Measurements from ENCODE around the gene DDX55.
"Not testable (repeated sequence)": the region's sequence is repeated elsewhere in the genome, so short reads cannot be mapped to it uniquely, and the experiment has no call there.

Gene DDX55, protein sequence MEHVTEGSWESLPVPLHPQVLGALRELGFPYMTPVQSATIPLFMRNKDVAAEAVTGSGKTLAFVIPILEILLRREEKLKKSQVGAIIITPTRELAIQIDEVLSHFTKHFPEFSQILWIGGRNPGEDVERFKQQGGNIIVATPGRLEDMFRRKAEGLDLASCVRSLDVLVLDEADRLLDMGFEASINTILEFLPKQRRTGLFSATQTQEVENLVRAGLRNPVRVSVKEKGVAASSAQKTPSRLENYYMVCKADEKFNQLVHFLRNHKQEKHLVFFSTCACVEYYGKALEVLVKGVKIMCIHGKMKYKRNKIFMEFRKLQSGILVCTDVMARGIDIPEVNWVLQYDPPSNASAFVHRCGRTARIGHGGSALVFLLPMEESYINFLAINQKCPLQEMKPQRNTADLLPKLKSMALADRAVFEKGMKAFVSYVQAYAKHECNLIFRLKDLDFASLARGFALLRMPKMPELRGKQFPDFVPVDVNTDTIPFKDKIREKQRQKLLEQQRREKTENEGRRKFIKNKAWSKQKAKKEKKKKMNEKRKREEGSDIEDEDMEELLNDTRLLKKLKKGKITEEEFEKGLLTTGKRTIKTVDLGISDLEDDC

DNA sequence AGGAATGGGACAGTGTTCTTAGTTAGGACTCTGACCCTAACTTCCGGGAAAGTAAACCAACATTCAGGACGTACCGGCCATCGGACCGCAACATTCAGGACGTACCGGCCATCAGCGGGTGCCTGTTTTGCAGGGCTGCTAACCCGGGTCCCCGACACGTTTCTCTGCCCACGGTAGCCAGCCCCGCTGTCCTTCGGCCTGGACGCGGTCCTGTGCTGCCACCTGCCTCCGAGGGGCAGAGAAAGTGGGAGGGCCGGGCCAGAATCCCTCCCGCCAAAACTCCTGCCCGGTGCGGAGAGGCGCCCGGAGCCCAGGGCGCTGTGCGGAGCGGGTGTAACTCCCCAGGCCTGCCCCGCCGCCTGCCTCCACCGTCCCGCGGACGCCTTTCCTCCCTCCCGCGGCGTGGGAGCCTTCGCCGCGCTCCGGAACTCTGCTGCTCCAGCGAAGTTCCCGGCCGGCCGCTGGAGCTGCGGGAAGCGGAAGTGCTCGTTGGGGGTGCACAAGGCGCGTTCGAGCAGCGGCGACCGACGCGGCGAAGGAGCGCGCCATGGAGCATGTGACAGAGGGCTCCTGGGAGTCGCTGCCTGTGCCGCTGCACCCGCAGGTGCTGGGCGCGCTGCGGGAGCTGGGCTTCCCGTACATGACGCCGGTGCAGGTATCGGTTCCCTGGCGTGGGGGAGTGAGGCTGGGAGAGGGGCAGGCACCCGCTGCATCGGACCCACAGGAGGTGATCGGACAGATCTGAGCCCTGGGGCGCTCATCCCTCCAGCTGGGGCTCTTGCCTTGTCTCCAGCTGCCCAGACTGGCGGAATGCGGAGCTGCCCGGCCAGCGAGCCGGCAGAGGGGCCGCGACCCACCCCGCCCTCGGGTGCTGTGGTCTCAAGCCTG is at the start of gene DDX55:
TSS of gene DDX55 (plus strand) at position 498 of the 888 bp plus-strand sequence. CDS start at position 548, 50 bp downstream.
- DNase-seq (ENCODE audit: low spot score): peak; percentile 87

- not testable (repeated sequence) for DNase-seq (ENCODE audit: low spot score)
Observed at GRCh38 chr12:123554136-123554535, 47.8 kb upstream of the DDX55 start.

DNA sequence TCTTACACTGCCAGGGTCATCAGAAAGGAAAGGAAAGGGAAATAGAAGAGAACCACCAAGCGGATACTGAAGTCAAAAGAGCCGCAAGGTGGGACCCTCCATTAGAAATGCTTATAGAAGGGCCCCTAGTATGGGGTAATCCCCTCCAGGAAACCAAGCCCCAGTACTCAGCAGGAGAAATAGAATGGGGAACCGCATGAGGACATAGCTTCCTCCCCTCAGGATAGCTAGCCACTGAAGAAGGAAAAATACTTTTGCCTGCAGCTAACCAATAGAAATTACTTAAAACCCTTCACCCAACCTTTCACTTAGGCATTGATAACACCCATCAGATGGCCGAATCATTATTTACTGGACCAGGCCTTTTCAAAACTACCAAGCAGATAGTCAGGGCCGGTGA is 47.1 kb upstream of the DDX55 start:
- not testable (repeated sequence) for DNase-seq (ENCODE audit: low spot score)

DNA sequence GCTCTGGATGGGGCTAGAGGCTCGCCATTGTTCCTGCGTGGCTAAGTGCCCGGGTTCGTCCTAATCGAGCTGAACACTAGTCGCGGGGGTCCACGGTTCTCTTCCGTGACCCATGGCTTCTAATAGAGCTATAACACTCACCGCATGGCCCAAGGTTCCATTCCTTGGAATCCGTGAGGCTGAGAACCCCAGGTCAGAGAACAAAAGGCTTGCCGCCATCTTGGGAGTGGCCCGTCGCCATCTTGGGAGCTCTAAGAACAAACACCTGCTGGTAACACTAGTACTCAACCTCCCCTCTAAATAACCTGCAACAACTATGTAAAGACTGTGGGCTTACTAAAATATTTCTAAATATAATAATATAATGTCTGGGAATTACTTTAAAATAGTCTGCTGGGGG is 43.4 kb upstream of the DDX55 start:
- not testable (repeated sequence) for DNase-seq (ENCODE audit: low spot score)

DNA sequence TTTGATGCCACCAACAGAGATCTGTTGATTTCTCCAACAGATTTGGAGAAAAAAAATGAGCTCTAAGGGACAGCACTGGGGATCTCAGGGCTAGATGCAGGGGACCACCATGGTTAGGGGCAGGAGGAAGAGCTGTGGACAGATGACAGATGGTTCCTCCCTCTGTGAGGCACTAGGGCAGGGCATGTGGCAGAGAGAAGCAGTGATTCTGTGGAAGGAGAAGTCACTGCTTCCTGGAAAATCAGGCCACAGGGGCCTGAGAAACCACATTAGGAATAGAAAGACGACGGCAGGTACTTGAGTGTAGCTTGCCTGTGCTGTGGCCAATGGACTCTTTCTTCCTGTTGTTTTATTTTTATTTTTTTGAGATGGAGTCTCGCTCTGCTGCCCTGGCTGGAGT is 42.4 kb upstream of the DDX55 start:
- no peak for DNase-seq (ENCODE audit: low spot score)

- peak; percentile 18 for DNase-seq (ENCODE audit: low spot score)
Observed at GRCh38 chr12:123571343-123571813, 30.5 kb upstream of the DDX55 start.

DNA sequence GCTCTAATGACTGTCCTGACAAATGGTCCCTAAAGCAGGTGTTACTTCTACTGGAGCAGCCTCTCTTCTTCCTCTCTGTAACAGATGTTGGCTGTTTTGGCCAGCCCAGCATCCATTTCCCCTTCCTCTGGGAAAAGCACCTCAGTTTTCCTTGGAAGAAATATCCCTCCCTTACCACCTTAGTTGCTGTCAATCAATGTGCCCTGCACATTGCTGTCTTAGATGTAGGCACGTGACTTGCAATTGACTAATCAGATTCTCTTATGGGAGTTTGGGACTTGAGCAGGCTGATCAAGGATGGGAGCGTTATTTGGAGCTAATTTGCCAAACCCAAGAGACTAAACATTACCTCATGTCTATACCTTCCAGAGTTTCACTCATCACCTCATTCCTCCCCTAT is 29.5 kb upstream of the DDX55 start:
- no peak for DNase-seq (ENCODE audit: low spot score)

DNA sequence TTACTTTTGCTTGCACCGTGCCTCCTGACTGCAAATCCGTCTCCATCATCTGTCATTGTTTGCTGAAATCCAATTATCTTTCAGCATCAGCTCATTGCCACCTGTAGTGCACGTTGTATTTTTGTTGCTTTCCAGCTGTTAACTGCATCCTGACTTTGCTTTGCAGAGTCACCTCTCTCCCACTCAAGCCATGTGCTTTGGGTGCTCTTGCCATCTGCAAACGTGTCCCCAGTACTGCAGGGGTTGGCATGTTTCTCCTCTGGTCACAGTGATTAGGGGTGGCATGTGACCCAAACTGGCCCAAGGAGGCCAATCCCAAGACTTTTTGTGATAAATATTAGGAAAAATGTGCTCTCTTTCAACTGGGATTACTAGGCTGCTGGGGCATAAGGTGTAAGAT is 28.0 kb upstream of the DDX55 start:
- no peak for DNase-seq (ENCODE audit: low spot score)

GRCh38 chr12:123576611-123577010 is 25.3 kb upstream of the DDX55 start:
- no peak for DNase-seq (ENCODE audit: low spot score)

DNA sequence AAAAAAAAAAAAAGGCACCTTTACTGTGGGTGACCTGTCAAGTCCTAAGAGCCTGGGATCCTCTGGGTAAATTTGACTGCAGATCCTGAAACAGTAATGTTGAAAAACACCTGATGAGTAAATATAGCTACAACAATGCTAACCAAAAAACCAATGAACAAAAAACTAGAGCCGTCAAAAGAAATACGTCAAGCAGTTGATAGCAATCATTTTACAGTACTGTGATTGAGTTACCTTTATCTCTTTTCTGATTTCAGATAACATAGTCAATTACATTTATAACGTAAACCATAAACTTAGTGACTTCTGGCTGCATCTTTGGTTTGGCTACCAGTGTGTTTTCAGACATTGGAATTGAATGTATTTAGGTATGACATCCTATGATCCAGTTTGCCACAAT is 23.7 kb upstream of the DDX55 start:
- DNase-seq (ENCODE audit: low spot score): no peak

- not testable (repeated sequence) for DNase-seq (ENCODE audit: low spot score)
Observed at GRCh38 chr12:123578829-123579228, 23.1 kb upstream of the DDX55 start.

DNA sequence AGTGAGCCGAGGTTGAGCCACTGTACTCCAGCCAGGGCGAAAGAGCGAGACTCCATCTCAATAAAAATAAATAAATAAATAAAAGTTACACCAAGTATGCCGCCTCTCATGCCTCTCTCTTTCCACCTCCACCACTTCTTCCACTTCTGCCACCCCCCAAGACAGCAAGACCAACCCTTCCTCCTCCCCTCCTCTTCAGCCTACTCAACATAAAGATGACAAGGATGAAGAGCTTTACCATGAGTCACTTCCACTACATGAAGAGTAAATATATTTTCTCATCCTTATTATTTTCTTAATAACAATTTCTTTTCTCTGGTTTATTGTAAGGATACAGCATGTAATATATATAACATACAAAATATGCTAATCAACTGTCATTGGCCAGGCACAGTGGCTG is 21.1 kb upstream of the DDX55 start:
- DNase-seq (ENCODE audit: low spot score): no peak

- no peak for DNase-seq (ENCODE audit: low spot score)
Observed at GRCh38 chr12:123591702-123592481, 10.0 kb upstream of the DDX55 start.

DNA sequence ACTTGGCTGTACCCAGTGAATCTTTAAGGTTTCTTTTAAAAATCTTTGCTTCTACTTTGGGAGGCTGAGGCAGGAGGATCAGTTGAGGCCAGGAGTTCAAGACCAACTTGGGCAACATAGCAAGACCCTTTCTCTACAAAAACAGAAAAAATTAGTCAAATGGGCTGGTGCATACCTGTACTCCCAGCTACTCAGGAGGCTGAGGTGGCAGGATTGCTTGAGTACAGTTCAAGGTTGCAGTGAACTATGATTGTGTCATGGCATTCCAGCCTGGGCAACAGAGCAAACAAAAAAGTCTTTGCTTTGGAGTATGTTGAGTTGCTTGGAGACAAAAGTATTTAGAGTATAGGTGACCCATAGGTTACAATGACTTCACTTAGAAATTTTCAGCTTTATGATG is 6.2 kb upstream of the DDX55 start:
- DNase-seq (ENCODE audit: low spot score): peak; percentile 57

DNA sequence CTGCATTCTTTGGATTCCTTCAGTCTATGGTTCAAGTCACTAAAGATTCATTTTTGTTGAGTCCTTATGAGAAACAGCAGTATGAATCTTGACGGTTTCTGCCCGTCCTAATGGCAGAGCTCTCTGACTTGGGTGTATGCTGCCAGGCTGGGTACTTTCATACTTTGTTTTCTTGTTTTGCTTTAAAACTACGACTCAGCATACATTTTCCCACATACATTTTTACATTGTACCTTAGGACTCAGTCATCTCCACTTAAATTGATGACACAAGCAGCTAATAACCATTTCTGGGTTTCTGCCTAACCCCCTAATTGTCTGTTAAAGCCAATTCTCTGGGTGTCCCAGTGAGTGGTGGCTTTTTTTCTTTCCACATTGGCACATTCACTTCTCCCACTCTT is 4.8 kb upstream of the DDX55 start:
- no peak for DNase-seq (ENCODE audit: low spot score)

- no peak for DNase-seq (ENCODE audit: low spot score)
Observed at GRCh38 chr12:123598522-123598921, 3.4 kb upstream of the DDX55 start.

- no peak for DNase-seq (ENCODE audit: low spot score)
Observed at GRCh38 chr12:123599310-123599709, 2.6 kb upstream of the DDX55 start.

DNA sequence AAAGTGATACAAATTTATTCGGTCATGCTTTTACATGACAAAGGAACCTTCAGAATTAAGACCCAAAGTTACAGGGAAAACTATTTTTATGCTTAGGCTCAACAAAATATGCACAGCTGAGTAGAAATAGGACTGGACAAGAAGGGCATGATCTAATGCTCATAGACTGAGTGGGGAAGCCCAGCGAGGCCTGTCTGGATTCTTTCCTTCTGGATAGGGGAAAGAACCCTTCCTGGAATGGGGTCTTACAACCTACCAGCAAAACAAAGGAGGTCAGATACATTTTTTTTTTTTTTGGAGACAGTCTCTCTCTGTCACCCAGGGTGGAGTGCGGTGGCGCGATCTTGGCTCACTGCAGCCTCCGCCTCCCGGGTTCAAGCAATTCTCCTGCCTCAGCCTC is 2.2 kb upstream of the DDX55 start:
- no peak for DNase-seq (ENCODE audit: low spot score)

GRCh38 chr12:123602651-123603195 is 824 bp downstream of the DDX55 start:
- DNase-seq (ENCODE audit: low spot score): peak; percentile 16

DNA sequence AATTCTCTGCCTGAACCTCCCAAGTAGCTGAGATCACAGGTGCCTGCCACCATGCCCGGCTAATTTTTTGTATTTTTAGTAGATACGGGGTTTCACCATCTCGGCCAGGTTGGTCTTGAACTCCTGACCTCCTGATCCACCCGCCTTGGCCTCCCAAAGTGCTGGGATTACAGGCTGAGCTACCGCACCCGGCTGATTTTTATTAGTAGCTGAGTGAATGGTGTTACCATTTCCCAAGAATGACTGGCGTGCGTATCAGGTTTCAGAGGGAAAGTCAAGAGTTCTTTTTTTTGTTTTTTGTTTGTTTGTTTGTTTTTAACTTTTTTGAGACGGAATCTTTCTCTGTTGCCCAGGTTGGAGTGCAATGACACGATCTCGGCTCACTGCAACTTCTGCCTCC is 1.6 kb downstream of the DDX55 start:
- not testable (repeated sequence) for DNase-seq (ENCODE audit: low spot score)

DNA sequence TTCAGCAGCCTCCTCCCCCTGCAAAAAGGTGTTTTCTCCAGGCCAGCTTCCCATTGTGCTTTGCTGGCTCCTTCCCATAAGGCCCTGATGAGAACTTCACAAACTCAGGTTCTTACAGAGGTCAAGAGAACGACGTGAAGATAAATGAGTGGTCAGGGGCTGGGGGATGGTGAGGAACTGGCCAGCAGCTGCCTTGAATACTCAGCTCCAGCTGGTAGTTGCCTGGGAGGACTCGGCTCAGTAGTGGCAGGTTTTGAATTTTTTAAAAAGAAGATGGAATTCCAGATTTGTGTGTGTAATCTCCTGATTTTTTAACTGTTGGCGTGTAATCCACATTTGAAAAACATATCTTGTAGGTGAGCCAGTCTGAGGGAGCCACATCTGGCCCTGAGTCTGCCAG is 5.9 kb downstream of the DDX55 start:
- DNase-seq (ENCODE audit: low spot score): no peak

Measured in kidney tubule cell (primary cell).